HG02973 (cell line): ENCODE measurements around the gene IL1RL2.

Source experiments
- ATAC-seq: cut with Tn5 transposase; IDR thresholded peaks from one replicate; pipeline ENCODE4 v1.9.1; 2021; ENCODE audit warnings: moderate library complexity; ENCODE audit not compliant: unreplicated experiment

The IL1RL2 gene

DNA sequence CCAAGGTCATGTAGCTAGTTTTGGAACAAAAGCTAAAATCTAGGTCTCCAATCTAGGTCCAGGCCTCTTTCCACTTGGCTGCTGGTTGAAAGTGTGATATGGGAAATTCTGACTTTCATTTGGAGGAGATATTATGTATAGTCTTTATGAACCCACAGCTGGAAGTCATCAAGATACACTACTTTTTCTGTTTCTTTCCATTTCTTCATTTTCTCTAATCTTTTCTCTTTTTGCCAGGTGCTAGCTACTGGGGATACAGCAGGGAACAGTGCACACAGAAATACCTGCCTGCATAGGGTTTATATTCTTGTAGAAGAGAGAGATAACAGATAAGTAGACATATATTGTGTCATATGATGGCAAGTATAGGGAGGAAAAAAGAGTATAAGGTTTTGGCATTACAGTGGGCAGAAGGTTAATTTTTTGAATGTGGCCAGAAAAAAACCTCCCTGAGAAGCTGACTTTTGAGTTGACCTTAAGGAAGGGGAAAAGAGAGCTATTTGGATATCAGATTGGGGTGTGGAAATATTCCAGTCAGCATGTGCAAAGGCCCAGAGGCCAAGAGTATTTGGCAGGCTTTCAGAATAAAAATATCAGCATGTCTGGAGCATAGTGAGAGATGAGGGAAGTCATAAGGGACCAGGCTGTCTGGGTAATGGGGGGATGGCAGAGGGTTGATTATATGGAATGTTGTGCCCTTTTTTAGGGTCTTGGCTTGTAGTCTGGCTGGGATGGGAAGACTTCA is 28.6 kb upstream of the IL1RL2 start:
- no peak for ATAC-seq

DNA sequence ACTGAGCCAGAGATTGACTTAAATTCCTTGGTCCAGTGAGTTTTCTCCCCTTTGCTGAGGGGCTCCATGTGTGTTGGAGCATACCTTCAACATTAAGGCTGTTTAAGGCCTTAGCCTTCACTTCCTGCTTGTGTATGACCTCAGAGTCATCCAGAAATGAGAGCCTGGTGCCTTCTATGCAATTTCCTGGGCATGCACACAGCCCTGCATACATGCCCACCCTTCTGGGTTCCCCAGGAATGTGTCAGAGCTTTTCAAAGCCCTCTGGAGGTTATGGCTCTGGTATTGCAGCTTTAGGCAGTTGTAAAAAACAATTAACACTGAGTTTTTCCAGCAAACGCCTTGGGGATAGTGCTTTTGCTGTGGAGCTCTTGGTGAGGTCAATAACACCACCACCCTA is 27.5 kb upstream of the IL1RL2 start:
- ATAC-seq = no peak

DNA sequence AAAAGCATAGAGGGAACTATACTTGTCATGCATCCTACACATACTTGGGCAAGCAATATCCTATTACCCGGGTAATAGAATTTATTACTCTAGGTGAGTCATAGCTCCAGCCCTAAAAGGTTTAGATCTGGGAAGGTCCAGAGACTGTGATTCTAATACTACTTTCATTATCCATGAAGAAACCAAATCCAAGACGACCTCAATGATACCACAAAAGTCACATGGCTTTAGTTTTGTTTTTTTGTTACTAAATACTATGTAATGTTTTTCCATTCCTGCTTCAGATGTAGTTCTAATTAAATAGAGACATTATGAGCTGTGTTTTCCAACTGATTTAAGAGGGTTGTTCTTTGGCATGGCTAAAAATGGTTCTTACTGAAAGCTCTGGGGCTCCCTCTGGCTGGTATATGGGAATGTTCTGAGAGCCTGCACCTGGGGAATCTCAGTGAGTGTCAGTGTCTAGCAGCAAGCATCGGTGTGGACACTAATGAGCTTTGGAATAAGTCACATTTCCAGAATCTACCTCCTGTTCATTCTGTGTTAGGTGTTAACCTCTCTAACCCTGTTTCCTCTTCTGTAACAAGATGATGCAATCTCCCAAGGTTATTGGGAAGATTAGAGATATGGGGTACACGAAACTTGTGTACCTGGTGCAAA is 20.5 kb upstream of the IL1RL2 start:
- ATAC-seq = no peak

DNA sequence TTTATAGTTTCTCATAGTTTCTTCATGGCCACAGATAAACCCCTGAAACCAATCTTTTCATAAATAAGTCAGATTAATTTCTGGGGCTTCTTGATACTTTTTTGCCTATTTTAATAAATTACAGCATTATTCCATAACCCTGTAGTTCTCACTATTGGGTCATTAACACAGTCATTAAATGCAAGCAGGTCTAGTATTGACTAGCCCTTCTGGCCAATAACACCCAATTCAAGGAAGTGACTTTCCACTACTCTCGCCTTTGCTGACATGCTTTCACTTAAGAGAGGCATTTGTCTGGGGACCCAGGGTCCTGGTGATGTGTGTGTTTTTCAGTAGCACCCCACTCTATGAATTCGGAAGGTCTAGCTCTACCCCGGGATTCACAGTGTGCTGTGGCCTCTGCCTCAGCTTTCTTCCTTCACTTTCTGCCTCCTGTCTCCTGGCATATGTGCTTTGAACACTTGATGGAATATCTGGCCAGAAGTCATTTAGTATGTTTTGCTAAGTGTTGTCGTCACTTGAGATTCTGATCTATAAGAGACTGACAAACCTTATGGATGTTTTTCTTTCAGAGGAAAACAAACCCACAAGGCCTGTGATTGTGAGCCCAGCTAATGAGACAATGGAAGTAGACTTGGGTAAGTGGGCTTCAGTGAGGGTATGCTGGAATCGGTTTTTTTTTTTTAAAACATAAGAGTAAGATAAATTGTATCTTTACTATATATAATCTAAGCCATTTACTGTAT is 18.6 kb upstream of the IL1RL2 start:
- no peak for ATAC-seq

DNA sequence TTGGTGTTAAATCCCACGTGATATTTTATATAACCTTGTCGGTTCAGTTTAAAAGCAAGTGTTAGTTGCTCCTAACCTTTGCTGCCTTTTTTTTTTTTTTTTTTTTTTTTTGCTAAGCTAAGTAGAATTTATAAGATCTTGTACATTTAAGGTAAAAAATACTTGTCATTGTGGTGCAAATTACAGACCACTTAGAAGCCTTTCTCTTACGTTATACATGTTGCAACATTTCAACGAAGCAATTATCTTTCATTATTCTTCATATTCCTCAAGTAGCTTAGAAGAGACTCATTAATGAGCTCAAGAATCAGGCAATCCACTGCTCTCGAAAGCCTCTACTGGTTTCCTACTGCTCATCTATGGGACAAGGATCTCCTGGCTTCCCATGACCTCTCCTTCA is 14.9 kb upstream of the IL1RL2 start:
- ATAC-seq = no peak

DNA sequence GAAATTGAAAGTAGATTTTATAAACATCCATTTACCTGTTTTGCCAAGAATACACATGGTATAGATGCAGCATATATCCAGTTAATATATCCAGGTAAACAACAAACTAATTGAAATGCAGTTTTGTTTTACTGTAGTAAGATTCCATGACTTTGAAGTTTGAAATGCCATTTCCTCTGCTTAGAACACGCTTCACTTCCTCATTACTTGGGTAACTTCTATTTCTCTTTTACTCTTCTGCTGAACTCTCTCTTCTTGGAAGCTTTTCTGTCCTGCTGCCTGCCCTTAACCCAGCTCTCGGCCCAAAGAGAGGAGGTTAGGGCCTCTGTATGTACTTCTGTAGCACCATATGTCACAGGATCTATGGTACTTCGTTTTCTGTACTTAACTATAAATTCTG is 14.1 kb upstream of the IL1RL2 start:
- no peak for ATAC-seq

DNA sequence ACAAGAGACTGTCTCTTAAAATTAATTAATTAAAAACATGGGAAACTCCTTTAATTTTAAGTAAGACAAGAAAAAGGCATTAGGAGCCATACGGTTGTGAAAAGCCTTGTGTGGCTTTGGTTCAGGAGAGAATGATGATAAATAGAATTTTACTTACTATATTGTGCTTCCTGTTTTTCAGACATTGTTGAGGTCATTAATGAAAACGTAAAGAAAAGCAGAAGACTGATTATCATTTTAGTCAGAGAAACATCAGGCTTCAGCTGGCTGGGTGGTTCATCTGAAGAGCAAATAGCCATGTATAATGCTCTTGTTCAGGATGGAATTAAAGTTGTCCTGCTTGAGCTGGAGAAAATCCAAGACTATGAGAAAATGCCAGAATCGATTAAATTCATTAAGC is 10.7 kb upstream of the IL1RL2 start:
- ATAC-seq = no peak

DNA sequence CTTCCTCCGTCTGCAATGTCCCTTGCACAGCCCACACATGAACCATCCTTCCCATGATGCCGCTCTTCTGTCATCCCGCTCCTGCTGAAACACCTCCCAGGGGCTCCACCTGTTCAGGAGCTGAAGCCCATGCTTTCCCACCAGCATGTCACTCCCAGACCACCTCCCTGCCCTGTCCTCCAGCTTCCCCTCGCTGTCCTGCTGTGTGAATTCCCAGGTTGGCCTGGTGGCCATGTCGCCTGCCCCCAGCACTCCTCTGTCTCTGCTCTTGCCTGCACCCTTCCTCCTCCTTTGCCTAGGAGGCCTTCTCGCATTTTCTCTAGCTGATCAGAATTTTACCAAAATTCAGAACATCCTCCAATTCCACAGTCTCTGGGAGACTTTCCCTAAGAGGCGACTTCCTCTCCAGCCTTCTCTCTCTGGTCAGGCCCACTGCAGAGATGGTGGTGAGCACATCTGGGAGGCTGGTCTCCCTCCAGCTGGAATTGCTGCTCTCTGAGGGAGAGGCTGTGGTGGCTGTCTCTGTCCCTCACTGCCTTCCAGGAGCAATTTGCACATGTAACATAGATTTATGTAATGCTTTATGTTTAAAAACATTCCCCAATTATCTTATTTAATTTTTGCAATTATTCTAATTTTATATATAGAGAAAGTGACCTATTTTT is 8.9 kb upstream of the IL1RL2 start:
- ATAC-seq = no peak

DNA sequence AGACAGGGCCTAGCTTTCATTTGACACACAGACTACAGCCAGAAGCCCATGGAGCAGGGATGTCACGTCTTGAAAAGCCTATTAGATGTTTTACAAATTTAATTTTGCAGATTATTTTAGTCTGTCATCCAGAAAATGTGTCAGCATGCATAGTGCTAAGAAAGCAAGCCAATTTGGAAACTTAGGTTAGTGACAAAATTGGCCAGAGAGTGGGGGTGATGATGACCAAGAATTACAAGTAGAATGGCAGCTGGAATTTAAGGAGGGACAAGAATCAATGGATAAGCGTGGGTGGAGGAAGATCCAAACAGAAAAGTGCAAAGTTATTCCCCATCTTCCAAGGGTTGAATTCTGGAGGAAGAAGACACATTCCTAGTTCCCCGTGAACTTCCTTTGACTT is 7.8 kb upstream of the IL1RL2 start:
- ATAC-seq = no peak

DNA sequence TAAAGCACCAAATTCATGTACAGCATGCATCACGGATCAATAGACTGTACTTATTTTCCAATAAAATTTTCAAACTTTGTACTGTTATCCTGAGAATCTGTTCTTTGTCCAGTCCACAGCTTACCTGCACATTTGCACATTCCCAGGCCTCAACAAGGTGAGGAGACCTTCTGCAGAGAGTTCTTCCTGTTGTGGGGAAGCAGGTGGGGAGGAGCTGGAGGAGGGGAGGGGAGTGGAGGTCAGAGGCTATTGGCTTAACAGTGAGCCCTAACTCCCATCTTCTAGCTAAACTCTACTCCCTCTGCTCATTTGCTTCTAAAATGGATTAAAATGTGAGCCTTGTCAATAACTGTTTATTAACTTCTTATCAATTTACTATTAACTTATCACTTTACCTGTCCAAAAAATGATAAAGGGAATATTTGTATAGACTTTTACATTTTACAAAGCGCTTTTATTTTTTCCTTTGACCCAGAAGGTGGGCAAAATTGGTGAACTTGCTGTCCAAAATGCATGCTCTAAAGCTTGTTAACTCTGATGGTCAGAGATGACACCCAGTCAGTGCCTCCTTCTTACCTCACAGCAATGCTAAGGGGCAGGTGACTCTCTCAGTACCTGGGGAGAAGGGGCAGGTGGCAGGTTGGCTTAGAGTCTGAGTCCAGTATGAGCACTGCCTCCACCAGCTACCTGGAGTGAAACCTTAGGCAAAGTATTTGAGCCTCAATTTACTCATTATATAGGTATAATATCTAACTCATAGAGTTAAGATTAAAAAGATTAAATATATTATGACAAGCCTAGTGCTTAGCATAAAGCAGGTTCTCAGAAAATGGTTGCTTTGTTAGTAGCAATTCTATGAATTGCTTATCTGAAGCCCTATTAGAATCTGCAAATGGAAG is 6.8 kb upstream of the IL1RL2 start:
- ATAC-seq = no peak

DNA sequence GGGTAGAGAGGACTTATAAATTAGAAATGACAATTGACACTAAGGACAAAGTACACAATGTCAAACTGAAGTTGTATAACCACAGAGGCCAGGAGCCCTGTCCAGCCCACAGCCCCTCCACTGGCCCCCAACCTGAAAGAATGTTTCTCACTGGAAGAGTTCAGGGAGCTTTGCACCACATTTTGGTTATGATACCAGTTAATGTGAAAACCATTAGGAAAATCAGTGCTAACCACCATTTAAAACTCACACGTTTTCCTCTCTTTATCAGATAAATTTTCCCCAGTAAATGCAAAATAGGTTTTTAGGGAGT is 6.2 kb upstream of the IL1RL2 start:
- ATAC-seq = no peak

DNA sequence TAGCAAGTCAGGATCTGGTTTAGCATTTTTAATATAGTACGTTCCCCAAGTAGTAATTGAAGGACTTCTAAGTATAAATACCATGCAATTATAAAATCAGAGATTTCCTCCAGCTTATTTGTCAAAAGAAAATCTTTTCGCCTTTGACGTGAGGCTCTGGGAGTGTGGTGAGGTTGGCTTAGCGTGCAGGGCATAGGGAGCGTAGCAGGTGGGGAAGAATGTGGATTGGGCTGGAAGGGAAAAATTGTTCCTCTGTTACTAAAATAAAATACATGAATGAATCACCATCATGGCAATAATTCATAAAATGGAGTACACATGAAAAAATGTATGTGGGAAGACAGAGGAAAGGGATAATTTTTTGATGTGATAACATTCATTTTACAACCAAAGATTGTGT is 5.4 kb upstream of the IL1RL2 start:
- no peak for ATAC-seq

DNA sequence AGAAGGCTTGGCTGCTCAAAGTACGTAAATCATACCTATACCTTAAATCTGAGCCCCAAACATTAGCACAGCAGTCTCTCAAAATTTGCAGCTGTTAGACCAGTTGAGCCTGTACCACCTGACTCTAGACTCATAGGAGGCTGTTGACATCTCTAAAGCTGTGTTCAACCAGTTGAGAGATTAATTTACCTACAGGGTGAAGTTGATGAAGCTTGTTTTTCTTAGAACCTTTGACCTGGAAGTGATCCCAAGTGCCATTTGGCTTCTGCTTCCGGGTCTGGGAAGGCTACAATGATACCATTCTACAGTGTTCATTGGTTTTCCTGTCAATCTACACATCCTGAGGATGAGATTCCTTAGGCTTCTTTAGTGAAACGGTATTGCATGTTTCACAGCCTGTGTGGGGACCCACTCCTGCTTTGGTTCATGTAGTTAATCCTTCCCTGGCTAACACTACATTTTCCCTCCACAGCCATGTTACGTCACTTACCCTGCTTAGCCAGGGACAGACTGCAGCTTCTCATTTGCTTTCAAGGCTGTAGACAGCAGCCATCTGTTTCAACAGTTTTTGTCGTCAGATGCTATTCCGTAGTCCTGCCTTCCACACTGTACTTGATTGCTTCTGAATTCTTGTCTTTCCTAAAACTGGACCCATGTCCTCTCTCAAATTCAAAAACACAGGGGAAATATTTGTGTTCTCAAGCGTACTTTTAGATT is 4.7 kb upstream of the IL1RL2 start:
- no peak for ATAC-seq

DNA sequence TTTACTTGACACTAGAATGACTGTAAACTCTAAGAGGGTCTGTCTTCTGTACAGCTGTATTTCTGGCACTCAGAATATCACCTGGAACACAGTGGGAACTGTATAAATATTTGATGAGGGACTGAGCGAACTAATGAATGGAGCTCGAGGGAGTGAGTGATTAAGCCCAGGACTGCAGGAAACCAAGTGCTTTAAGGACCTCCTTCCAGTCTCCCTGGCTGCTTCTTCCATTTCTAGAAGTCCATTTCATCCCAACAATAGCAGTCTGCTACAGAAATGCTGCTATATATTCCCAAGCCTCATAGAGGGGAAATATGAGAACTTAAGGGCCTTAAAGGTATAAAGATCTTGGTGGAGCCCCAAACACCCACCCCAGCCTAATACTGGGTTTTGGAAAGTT is 2.8 kb upstream of the IL1RL2 start:
- no peak for ATAC-seq

DNA sequence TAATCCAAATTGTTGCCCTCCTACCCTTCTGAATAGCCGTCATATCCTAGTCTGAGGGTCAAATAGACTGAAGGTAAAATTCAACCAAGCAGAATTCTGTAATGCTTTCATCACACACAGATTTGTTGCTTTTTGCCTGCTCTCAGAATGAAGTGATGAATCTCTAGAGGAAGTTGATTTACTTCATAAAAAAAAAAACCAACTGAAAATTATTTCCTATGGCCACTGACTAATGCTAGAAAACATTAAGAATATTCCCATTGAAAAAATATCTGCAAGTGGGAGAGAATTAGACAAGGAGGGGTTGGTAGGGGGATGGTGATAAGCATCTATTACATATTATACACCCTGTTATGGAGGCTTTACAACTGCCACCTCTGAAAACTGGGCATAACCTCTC is 2.3 kb upstream of the IL1RL2 start:
- ATAC-seq = no peak

DNA sequence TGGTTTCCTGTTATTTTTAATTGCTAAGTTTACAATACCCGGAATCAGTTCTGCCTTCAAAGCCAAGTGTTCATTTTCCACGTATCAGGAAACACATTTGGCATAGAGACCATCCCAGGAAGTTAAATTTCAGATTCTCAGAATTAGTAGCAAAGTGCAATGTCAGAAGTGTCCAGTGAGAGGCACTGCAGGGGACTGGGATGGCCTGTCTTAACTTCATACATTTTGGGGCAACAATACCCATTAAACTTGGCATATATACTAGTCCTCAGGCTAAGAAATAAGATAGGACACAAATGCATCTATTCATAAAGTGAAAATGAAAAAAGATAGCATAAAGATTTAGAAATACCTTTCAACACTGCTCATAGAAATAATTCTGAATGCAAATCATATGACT is 1.5 kb upstream of the IL1RL2 start:
- ATAC-seq = no peak

DNA sequence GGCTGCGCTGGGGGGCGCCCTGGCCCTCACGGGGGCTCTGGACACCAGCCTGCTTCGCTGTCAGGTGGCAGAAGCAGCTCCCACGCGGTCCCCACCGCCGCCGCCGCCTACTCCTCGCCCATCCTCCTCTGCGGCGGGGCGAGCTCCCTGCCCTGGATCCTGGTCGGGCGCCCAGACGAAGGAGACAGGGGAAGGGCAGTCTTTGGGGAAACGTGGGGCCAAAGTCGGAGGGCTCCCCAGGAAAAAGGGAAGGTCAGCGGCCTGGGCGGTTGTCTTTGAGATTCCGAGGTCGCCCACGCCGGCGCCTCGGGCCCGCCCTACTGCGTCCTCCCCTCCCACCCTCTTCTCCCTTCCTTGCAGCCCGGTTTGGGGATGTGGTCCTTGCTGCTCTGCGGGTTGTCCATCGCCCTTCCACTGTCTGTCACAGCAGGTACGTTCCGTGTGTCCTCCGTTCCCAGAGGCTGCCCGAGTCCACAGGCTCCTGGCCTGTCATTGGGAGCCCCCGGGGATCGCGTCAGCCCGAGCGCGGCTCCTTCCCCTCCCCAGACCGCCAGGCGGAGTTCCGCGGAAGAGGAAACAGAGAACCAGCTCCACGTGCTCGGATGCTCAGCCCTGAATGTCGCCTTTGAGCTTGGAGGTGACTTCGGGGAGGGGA is 800 bp downstream of the IL1RL2 start:
- ATAC-seq = no peak

DNA sequence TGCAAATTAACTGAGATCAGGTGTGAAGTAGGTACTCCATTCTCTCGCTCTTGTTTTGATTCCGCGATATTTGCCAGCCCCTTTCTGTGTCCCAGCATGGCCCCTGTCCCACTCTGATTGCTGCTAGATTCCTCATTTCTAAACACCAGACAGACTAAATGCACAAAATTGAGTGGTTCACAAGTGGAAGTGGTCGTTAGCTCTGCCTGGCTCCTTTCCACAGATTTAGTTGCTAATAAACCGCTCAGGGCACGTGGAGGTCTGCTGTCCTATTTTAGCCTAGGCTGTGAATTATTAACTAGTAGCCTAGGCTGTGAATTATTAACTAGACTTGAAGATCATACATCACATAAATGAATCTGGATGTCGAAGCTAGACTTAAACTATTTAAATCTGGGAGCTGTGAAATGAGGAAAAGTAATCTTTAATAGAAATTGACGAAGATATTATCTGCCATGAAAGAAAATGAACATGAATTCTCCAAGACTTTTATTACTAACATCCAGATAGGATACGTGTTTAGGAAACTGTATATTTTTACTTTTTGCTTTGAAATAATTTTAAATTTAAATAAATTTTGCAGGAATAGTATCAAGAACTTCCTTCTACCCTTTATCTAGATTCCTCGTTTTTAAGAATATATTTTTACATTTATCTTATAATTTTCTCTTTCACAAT is 3.7 kb downstream of the IL1RL2 start:
- no peak for ATAC-seq

DNA sequence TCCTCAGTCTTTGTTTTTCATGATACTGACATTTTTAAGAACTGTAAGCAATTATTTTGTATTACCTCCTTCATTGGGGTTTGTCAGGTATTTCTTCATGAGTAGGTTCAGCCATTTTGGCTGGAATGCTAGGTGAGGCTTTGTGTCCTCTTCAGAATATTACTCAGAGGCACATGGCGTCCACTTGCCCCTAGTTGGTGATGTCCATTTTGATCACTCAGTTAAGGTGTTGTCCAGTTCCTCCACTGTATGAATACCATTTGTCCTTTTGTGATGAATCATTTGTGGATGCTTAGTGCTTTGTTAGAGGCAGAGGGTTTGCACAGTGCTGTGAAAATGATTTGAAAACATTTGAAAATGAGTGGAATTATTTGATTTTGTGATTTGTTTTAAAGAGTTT is 4.7 kb downstream of the IL1RL2 start:
- no peak for ATAC-seq
